NCI-H1092 (cell line): ENCODE data around the gene FASN.

Source experiments
- DNase-seq: peaks from one replicate; lab custom pipeline; 2025; lab: John Stamatoyannopoulos, UW

Gene FASN

GRCh38 chr17:82076018-82076784 is 21.8 kb downstream of the FASN start:
- DNase-seq: no peak

- no peak for DNase-seq
Measured at GRCh38 chr17:82073446-82073845, 24.6 kb downstream of the FASN start.

GRCh38 chr17:82072827-82073226 is 25.2 kb downstream of the FASN start:
- no peak for DNase-seq

- no peak for DNase-seq
Measured at GRCh38 chr17:82070611-82071010, 27.4 kb downstream of the FASN start.

GRCh38 chr17:82065638-82066303 is 32.3 kb downstream of the FASN start, which contains the start of gene DUS1L:
DUS1L (minus strand) TSS chr17:82065804; CDS start chr17:82065059, 745 bp downstream.
- no peak for DNase-seq

- no peak for DNase-seq
Measured at GRCh38 chr17:82065193-82065637, 32.8 kb downstream of the FASN start.

- DNase-seq: no peak
Measured at GRCh38 chr17:82064433-82065192, 33.4 kb downstream of the FASN start.

- DNase-seq: no peak
Measured at GRCh38 chr17:82063424-82064415, 34.3 kb downstream of the FASN start.

GRCh38 chr17:82062984-82063368 is 35.1 kb downstream of the FASN start:
- no peak for DNase-seq

- no peak for DNase-seq
Measured at GRCh38 chr17:82062076-82062983, 35.7 kb downstream of the FASN start.

- no peak for DNase-seq
Measured at GRCh38 chr17:82061047-82061925, 36.8 kb downstream of the FASN start.

- no peak for DNase-seq
Measured at GRCh38 chr17:82060614-82061013, 37.4 kb downstream of the FASN start.

- no peak for DNase-seq
Measured at GRCh38 chr17:82060001-82060380, 38.0 kb downstream of the FASN start.

GRCh38 chr17:82059272-82060000 is 38.6 kb downstream of the FASN start:
- no peak for DNase-seq

- DNase-seq: no peak
Measured at GRCh38 chr17:82058855-82059249, 39.2 kb downstream of the FASN start.

GRCh38 chr17:82058230-82058854 is 39.7 kb downstream of the FASN start:
- no peak for DNase-seq

GRCh38 chr17:82056729-82057621 is 41.1 kb downstream of the FASN start:
- DNase-seq: no peak
